Body of pancreas (tissue), 4 donors: ENCODE results near the gene HES1. TPM values are rescaled to one million over a fixed set of nuclear protein-coding genes. Genes with fewer than 3 reads are reported as not detected.

Experiments
- ATAC-seq: fragments of 150-250 bp; one replicate; pipeline ENCODE4 v1.9.1; 2016
- DNase-seq, 4 donors: peaks; one replicate each; pipeline ENCODE4 v3.0.0-alpha.2; 2019
- H3K27ac ChIP-seq, 4 donors: fragments of 200-600 bp; sonication (generic); 1 replicate in 3 of 4; 2 replicates in 1 of 4; pipeline versions ENCODE4 v1.5.1 to v1.6.1; 2016 to 2019; ENCODE audit warnings: mild to moderate bottlenecking in 1 of 4, mixed read lengths in 1 of 4, moderate library complexity in 1 of 4
- H3K27me3 ChIP-seq, 2 donors: fragments of 200-600 bp; sonication (generic); one replicate each; pipeline ENCODE4 v1.6.0; 2016; ENCODE audit warnings: mild to moderate bottlenecking in 1 of 2
- H3K36me3 ChIP-seq, 2 donors: fragments of 200-600 bp; sonication (generic); replicated peaks in 1 of 2; 2 replicates each; pipeline ENCODE4 v1.5.1; 2016; ENCODE audit warnings: low read depth in 2 of 2; ENCODE audit not compliant: insufficient read depth in 1 of 2
- H3K4me1 ChIP-seq: fragments of 200-600 bp; sonication (generic); one replicate; pipeline ENCODE4 v1.6.0; 2016
- H3K4me3 ChIP-seq, 2 donors: fragments of 200-600 bp; sonication (generic); 1 replicate in 1 of 2; 2 replicates in 1 of 2; pipeline ENCODE4 v1.5.1; 2016 to 2019
- H3K9me3 ChIP-seq, 3 donors: fragments of 200-600 bp; sonication (generic); 1 replicate in 2 of 3; 2 replicates in 1 of 3; pipeline ENCODE4 v1.5.1; 2016
- CTCF ChIP-seq, 7 experiments: fragments of 450-650 bp in 4 of 7; fragments of 200-600 bp in 3 of 7; sonication (generic) in 3 of 7; IDR thresholded peaks; one replicate each; pipeline ENCODE4 v1.5.1; 2016 to 2019; ENCODE audit warnings: antibody characterized with exemption in 7 of 7
- POLR2A ChIP-seq, 3 donors: fragments of 450-650 bp; IDR thresholded peaks; one replicate each; pipeline ENCODE4 v1.6.1; 2016; ENCODE audit warnings: antibody characterized with exemption in 3 of 3, mild to moderate bottlenecking in 2 of 3
- WGBS, 2 donors: methylation state at CpG; one replicate each; pipeline ENCODE4 v1.1.5; 2017; 5-methylcytosine and 5-hydroxymethylcytosine counted together
- intact Hi-C: fragments of 100-400 bp; cut with DNase I; formaldehyde crosslinking; loops from one replicate; pipeline ENCODE4 v1.15.1; 2023
- total RNA-seq, 2 donors: library from RNA; depleted of rRNA; stranded (reverse); fragments of >200 nt; gene quantifications; one replicate each; pipeline ENCODE4 v1.1.0, GENCODE V29; 2016

The HES1 gene
- total RNA-seq, 2 donors from 2014 or later: 28.5 to 49.1 TPM

GRCh38 chr3:194135516-194135805, 487 bp upstream of the HES1 start:
- ATAC-seq (no peak), DNase-seq (no peak)
- Histone ChIP-seq H3K9me3 (no peaks in the 10 kb centered on the region), H3K27ac (peak overlapping the region; percentile 97 to 99 (median 99)), H3K4me3 (no peak overlapping the region), H3K4me1 (peaks cover 65% of the 10 kb centered on the region), H3K27me3 (no peaks in the 10 kb centered on the region), H3K36me3 (no peaks in the 10 kb centered on the region)
- TF ChIP-seq POLR2A (IDR thresholded peaks at IDR 0.05) (no peak), CTCF (IDR thresholded peaks at IDR 0.05) (no peak)
- intact Hi-C loops: no loop called here
- WGBS, 2 donors: 2% methylated on average over 4 of the region's 4 CpGs

- TF ChIP-seq POLR2A (IDR thresholded peaks at IDR 0.05) (no peak), CTCF (IDR thresholded peaks at IDR 0.05) (no peak)
- Histone ChIP-seq H3K27me3 (no peaks in the 10 kb centered on the region), H3K36me3 (no peaks in the 10 kb centered on the region), H3K27ac (peak overlapping the region; percentile 89 to 99 (median 99)), H3K4me1 (peaks cover 60% of the 10 kb centered on the region), H3K4me3 (peak overlapping the region; percentile 70 to 87), H3K9me3 (no peaks in the 10 kb centered on the region)
- DNase-seq: no peak
- intact Hi-C loops: no loop called here
- no peak for ATAC-seq
- WGBS, 2 donors: 0 to 2% methylated on average over 13 to 17 of the region's 17 CpGs
Observed at GRCh38 chr3:194136519-194137007, 615 bp downstream of the HES1 start.

GRCh38 chr3:194137008-194137505, 1.1 kb downstream of the HES1 start:
- 0% methylated on average over 34 of the region's 34 CpGs for WGBS, 2 donors
- peak; percentile 59 to 64 (median 63) for DNase-seq
- TF ChIP-seq CTCF (IDR thresholded peaks at IDR 0.05): no peak
- TF ChIP-seq POLR2A (IDR thresholded peaks at IDR 0.05): no peak
- H3K4me3 ChIP-seq: peak overlapping the region; percentile 70 to 87
- peaks cover 60% of the 10 kb centered on the region for H3K4me1 ChIP-seq
- H3K9me3 ChIP-seq: no peaks in the 10 kb centered on the region
- no peaks in the 10 kb centered on the region for H3K36me3 ChIP-seq
- intact Hi-C loops: no loop called here
- H3K27ac ChIP-seq: peak overlapping the region; percentile 89 to 99 (median 99)
- H3K27me3 ChIP-seq: no peaks in the 10 kb centered on the region
- no peak for ATAC-seq

GRCh38 chr3:194137506-194138474, 1.8 kb downstream of the HES1 start:
- 6 to 28% methylated on average over 11 to 69 of the region's 69 CpGs for WGBS, 2 donors
- peak; percentile 78 to 88 (median 85) for DNase-seq
- Histone ChIP-seq H3K4me3 (peak overlapping the region; percentile 70 to 87), H3K36me3 (no peaks in the 10 kb centered on the region), H3K27me3 (no peaks in the 10 kb centered on the region), H3K27ac (peak overlapping the region; percentile 89 to 99 (median 99)), H3K4me1 (peaks cover 60% of the 10 kb centered on the region), H3K9me3 (no peaks in the 10 kb centered on the region)
- peak; percentile 0 for ATAC-seq
- intact Hi-C loops: no loop called here
- TF ChIP-seq CTCF (IDR thresholded peaks at IDR 0.05) (peak; percentile 19 to 79 (median 40)), POLR2A (IDR thresholded peaks at IDR 0.05) (peak; percentile 73 to 84 (median 82))
